ENCODE measurements around the gene HNF1A.

Gene HNF1A

GRCh38 chr12:120979862-120980696, 1.7 kb downstream of the HNF1A start:
- no peak for DNase-seq (ENCODE audit: low spot score)
- in situ Hi-C loops (cut with MboI; ENCODE audit: low pct_unique_long_range_greater_than_20kb, low sequenced_read_pairs, unreplicated experiment): no loop called here
- TF ChIP-seq, protein P1, sequence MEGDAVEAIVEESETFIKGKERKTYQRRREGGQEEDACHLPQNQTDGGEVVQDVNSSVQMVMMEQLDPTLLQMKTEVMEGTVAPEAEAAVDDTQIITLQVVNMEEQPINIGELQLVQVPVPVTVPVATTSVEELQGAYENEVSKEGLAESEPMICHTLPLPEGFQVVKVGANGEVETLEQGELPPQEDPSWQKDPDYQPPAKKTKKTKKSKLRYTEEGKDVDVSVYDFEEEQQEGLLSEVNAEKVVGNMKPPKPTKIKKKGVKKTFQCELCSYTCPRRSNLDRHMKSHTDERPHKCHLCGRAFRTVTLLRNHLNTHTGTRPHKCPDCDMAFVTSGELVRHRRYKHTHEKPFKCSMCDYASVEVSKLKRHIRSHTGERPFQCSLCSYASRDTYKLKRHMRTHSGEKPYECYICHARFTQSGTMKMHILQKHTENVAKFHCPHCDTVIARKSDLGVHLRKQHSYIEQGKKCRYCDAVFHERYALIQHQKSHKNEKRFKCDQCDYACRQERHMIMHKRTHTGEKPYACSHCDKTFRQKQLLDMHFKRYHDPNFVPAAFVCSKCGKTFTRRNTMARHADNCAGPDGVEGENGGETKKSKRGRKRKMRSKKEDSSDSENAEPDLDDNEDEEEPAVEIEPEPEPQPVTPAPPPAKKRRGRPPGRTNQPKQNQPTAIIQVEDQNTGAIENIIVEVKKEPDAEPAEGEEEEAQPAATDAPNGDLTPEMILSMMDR (IDR thresholded peaks at IDR 0.05; ENCODE audit: extremely low read depth, insufficient read depth, missing control alignments): no peak

- TF ChIP-seq, protein P1 (IDR thresholded peaks at IDR 0.05; ENCODE audit: extremely low read depth, insufficient read depth, missing control alignments): no peak
- no peak for DNase-seq (ENCODE audit: low spot score)
- in situ Hi-C loops (cut with MboI; ENCODE audit: low pct_unique_long_range_greater_than_20kb, low sequenced_read_pairs, unreplicated experiment): no loop called here
Measured at GRCh38 chr12:120980800-120981368, 2.5 kb downstream of the HNF1A start.

DNA sequence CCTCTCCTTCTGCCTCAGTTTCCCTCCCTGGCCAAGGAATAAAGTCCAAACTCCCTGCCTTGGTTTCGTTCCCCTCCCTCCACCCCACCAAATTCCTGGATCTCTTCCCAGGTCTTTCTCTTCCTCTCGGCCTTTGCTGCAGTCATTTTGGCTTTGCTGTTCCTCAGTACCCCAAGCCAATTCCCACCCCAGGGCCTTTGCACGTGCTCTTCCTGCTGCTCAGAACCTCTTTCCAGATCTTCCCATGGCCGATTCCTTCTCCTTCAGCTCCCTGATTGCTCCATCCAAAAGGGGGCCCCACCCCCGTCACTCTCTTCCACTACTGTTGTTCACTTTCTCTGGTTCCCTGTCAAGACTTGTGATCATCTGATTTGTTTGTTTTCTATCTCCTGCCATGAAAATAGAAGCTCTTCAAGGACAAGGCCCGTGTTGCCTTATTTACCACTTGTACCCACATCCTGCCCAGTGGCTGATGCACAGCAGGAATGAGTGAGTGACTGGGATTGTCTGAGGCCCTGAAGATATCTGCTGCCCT, 3.1 kb downstream of the HNF1A start:
- in situ Hi-C loops (cut with MboI; ENCODE audit: low pct_unique_long_range_greater_than_20kb, low sequenced_read_pairs, unreplicated experiment): no loop called here

GRCh38 chr12:120982659-120983058, 4.3 kb downstream of the HNF1A start:
- TF ChIP-seq, protein P1 (IDR thresholded peaks at IDR 0.05; ENCODE audit: extremely low read depth, insufficient read depth, missing control alignments): no peak
- in situ Hi-C loops (cut with MboI; ENCODE audit: low pct_unique_long_range_greater_than_20kb, low sequenced_read_pairs, unreplicated experiment): no loop called here
- no peak for DNase-seq (ENCODE audit: low spot score)

More for the DNA sequence above, 3.1 kb downstream of the HNF1A start:
- no peak for DNase-seq (ENCODE audit: low spot score)
- TF ChIP-seq, protein P1 (IDR thresholded peaks at IDR 0.05; ENCODE audit: extremely low read depth, insufficient read depth, missing control alignments): no peak

DNA sequence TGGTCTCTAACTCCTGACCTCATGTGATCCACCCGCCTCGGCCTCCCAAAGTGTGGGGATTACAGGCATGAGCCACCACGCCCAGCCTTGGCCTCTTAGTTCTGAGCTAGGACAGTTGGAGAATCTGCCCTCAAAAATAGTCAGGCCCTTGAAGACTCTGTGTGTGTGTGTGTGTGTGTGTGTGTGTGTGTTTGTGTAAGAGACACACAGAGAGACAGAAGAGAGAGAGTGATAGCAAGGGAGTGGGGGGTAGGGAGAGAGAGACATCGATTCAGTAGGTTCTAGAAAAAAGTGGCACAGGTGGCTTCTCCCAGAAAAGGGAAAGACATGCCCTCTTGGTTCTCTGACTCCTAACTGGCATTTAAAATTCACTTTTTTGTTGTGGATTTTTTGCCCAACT, 5.4 kb downstream of the HNF1A start:
- in situ Hi-C loops (cut with MboI; ENCODE audit: low pct_unique_long_range_greater_than_20kb, low sequenced_read_pairs, unreplicated experiment): no loop called here
- TF ChIP-seq, protein P1 (IDR thresholded peaks at IDR 0.05; ENCODE audit: extremely low read depth, insufficient read depth, missing control alignments): no peak
- DNase-seq (ENCODE audit: low spot score): no peak

DNA sequence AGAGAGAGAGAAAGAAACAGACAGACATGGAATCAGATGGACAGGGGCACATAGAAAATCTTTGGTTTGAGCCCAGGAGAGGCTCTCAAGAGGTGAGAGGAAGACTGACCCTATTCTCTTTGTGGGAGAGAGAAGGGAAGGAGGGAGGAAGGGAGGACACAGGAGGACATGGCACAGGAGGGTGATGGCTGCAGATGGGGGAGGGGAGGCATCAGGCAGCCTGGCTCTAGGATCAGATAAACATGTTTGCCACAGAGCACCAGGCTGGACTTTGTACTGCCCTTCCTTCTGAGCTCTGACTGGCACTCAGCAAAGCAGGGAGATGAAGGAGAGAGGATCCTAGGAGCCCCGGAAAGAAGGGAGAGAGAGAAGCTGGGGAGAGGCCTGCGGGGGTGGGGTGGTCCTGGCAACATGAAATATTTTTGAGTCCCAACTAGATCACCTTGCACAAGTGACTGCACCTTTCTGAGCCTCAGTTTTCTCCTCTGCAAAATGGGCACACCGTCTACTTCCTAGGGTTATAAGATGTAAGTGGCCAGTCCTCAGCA, 6.1 kb downstream of the HNF1A start:
- no peak for DNase-seq (ENCODE audit: low spot score)
- in situ Hi-C loops (cut with MboI; ENCODE audit: low pct_unique_long_range_greater_than_20kb, low sequenced_read_pairs, unreplicated experiment): no loop called here
- TF ChIP-seq, protein P1 (IDR thresholded peaks at IDR 0.05; ENCODE audit: extremely low read depth, insufficient read depth, missing control alignments): no peak

All from GM13977 (cell line).